Activated effector memory CD4-positive, alpha-beta T cell treated with anti-CD3 and anti-CD28 coated beads, Interleukin-2, amount 50 U/mL, for 16 hours (primary cell): Measurements from ENCODE around the gene AQR.
"Not testable (repeated sequence)": the region's sequence is repeated elsewhere in the genome, so short reads cannot be mapped to it uniquely, and the experiment has no call there.

Experiments used
- DNase-seq: peaks from one replicate; pipeline ENCODE4 v3.0.0-alpha.2; 2020

AQR gene

DNA sequence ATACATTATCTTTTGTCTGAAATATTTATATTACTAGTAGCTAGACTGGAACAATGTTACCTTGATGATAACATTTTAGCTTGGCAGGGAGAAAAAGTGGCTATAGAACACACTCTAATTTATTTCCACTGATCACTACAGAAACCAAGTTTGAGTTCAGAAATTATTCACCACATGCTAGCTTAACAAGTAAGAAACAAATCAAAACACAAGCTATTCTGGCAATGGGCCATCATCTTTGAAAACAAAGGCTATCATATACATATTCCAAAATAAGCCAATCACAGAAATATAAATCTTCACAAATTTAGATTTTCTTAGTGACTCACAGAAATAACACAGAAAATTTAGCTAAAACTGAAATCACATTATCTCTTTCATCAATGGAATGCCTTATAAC, 17.1 kb downstream of the AQR start:
- no peak for DNase-seq

DNA sequence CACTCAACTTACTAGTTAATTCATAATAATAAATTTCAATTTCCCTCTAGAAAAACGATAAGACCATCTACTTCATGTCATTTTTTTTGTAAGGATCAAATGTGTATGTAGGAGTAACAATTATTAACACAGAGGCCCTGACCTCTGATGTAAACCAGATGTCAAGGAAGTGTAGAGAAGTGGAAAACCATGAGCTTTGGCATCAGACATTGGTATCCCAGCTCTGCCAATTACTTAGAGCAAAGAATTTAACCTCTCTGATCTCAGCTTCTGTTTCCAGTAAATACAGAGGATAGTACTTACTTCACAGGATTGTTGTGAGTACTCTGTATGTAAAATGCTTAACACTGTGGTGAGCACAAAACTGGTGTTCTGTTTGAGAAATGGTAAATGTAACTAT, 17.5 kb downstream of the AQR start:
- DNase-seq, result no peak

DNA sequence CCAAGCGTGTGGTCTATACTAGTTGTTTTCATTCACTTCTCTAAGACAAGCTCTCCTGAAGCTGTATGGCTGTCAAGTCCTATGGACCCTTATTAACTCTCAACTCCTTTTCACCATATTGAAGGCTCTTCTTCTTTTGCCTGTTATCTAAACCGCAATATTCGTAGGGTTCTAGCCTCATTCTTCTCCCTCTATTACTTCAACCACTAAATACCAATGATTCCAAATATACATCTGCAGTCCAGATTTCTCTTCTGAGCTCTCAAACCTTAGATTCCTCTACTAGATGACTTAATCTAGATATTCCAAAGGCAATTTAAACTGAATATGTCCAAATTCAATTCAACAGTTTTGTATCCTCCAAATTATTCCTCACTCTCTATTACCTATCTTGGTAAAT, 24.6 kb downstream of the AQR start:
- no peak for DNase-seq

DNA sequence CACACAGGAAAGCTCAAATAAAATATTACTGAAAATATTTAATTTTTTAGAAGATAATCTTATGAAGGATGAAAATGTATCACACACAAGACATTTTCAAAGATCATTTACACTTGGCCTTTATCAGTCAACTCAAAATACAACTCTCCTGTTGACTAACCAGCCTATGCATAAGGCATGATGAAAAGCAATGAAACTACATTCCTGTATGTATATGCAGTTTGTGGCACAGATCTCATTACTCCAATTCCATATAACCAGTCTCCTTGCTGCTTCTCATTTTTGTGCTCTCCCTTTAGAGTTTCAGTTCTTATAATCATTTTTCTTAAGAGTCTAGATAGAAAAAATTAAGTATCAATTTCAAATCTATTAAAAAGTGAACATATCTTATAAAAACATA, 25.8 kb downstream of the AQR start:
- DNase-seq, result no peak

DNA sequence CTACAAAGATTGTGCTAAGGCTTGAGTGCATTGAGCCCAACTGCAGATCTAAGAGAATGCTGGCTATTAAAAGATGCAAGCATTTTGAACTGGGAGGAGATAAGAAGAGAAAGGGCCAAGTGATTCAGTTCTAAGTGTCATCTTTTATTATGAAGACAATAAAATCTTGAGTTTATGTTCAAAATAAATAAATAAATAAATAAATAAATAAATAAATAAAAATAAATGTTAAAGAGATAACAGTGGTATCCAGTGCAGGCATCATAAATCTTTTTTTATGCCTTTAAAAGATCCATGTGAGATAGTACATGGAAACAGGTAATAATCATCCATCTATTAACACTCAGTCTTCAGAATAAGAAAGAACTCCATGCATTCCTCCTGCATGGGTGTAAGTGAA, 26.3 kb downstream of the AQR start:
- not testable (repeated sequence) for DNase-seq

DNA sequence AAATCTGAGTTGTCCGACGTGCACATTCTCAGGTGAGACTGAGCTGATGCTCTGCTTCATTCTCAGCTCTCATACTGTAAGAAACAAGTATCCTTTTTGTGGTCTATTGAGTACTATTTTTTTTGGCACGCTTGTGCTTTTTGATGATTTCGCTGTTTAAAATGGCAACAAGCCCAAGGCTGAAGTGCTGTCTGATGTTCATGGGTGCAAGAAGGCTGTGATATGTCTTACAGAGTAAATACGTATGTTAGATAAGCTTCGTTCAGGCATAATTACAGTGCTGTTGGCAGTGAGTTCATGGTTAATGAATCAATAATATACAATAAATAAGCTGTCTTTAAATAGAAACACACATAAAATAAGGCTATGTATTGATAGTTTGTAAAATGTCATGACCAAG, 27.2 kb downstream of the AQR start:
- no peak for DNase-seq

DNA sequence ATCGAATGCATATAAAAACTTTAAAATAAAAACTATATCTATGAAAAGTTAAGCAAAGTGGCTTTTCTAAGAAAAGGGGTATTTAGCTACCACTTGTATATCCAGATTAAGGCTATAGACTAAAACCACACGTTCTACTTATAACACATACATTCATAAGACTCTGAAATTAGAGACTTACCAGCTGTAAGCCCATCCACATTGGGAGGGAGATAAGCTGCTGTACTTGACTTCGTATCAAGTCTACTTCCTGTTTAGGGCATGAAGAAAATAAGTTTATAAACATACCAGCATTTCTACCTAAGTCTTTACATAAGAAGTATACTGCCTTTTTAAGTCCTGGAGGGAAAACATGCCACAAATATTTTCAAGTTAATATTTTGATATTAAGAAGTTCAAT, 27.7 kb downstream of the AQR start:
- no peak for DNase-seq

DNA sequence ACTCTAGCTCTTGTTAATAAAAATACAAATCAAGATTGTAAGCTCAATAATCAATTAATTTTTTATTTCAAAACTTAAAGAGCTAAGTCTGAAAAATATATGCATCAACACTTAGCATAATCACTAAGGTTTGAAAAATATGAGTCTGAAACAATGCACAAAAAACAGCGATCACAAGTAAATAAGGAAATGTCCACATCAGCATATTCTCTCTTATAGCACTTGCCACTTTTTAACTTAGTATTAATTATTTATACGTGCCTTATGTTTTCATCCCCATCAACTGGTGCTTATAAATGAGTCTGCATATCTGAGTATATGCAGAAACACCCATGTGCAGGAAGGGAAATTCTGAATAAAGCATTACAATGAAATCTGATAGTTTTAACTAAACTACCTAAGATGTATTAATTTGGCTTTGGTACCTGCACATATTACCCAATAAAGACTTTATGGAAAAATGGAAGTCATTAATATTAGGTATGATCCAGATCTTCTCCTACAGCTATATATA, 28.3 kb downstream of the AQR start:
- no peak for DNase-seq

DNA sequence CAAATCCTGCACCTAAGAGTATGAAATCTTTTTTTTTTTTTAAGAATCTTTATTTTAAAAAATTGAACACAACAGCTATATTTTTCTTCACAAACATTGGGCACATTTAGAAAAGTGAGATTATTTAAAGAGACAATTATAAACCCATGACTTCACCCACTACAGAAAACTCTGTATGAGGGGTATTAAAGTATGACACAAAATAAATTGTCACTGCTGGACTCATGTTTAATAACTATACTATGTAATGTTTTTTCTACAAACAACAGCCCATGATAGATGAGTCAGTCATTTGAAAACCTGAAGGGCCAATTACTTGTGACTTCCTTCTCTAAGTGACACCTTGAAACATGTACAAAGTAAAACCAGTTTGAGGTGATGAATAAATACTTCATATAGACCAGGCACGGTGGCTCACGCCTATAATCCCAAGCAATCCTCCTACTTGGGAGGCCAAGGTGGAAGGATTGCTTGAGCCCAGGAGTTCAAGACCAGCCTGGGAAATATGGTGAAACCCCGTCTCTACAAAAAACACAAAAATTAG, 36.0 kb downstream of the AQR start:
- no peak for DNase-seq

DNA sequence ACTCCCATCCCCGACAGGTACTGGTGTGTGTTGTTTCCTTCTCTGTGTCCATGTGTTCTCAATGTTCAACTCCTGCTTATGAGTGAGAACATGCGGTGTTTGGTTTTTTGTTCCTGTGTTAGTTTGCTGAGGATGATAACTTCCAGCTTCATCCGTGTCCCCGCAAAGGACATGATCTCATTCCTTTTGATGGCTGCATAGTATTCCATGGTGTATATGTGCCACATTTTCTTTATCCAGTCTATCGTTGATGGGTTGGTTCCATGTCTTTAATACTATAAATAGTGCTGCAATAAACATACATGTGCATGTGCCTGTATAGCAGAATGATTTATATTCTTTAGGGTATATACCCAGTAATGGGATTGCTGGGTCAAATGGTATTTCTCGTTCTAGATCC, 41.2 kb downstream of the AQR start:
- not testable (repeated sequence) for DNase-seq

DNA sequence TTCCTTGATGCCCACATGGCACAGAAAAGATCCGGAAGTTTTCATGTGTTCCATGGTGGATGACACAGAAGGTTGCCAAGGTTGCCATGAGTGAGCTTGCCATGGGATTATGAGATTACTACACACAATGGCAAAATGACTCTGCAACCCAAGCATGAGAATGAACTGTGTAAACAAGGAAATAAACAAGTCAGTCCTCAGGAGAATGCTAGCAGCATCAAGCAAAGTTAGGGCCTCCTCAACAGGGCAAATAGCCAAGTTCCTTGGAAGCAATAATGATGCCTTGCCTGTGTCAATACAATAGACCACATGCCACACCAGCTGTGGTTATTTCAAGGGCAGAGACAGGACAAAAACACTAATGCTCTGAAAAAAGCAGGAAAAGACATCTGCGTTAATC, 41.8 kb downstream of the AQR start:
- DNase-seq, result no peak

DNA sequence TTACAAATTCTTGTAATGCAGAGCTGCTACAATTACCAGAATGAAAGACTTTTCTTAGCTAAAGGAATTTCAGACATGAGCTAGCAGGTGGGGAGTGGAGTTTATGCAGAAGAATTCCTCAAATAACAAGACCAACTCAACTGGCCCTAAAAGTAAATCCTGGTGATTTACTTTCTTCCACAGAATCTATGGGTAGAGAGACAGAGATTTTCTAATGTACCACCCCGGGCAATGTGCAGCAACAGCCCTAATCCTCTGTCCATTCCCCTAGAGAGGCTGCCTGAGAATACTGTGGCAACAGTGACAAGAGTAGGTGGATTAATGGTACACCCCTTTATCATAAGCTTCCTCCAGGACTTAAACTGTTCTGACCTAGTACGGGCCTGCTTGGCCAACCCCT, 55.2 kb downstream of the AQR start:
- no peak for DNase-seq

DNA sequence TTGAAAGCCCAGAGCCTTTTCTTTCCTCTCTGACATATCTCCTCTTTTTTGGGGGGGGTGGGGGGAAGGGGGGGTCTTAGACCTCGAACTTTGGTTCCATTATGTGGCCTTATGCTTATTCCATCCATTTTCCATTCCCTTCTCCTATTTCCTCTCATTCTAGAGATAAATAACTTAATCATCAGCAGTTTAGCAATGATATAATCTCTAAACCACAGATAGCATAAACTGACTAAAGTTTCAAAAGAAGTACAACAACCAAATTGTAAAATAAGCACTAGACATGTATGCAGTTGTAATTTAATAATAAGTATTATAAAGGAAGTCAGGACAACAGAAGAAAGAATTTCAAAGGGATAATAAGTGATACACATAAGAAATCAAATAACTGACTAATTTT, 64.5 kb downstream of the AQR start:
- no peak for DNase-seq

DNA sequence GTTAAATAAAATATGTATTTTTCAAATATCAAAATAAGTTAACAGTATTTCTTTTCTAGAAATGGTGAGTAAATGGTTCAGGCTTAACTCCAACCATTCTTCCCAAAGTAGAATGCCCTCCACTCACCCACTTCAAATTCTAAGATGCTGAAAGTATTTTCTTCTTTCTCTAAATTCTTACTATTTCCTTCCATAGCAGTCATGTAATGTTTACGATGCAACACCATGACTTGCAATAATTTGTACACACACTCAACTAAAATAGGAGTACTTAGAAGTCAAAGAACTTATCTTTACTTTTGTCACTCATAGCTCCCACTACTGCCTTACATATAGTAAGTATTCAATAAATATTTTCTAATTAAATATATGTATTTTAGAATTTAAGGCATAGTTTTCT, 65.0 kb downstream of the AQR start:
- DNase-seq, result no peak

DNA sequence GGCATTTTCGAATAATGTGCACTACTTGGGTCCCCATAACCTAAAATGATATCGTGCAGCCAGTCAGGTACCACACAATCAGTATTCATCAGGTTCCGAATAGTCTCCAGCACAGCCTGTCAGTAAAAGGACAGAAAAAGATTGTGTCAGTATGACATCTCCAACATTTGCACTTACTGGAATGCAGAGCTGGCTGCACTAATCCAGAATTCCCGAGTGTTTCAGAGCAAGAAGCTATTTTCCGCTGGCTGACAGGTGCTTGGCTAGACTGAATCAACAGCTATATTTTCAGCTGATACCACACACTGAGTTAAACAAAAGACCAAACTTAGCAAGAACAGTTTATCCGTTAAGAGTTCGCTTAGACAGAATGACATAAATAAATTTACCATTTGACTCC, 68.8 kb downstream of the AQR start:
- no peak for DNase-seq

DNA sequence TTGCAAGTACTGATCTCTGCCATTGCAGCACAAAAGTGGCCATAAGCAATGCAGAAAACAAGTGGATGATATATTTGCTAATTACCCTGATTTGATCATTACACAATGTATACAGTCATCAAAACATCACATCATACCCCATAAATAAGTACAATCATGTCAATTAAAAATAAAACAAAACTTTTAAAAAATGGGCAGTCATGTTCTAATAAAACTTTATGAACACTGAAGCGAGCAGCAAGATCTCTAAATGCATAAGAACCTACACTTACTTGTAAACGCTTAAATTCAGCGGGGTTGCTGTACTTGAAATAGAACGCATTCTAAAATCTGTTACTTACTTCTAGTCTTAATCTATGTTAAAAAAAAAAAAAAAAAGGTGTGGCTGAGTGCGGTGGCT, 73.4 kb downstream of the AQR start:
- no peak for DNase-seq

DNA sequence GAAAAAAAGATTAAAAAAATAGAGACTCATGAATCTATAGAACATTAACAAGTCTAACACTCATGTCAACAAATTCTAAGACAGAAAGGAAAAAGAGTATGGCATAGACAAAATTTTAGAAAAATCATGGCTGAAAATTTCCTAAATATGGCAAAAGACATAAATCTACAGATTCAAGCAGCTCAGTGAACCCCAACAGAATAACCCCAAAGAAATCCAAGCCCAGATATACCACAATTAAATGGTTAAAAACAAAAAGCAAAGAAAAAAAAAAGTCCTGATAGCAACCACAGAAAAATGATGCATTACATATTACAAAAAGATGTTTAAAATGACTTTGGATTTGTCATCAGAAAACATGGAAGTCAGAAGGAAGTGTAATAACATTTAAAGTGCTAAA, 75.6 kb downstream of the AQR start:
- DNase-seq, result no peak

DNA sequence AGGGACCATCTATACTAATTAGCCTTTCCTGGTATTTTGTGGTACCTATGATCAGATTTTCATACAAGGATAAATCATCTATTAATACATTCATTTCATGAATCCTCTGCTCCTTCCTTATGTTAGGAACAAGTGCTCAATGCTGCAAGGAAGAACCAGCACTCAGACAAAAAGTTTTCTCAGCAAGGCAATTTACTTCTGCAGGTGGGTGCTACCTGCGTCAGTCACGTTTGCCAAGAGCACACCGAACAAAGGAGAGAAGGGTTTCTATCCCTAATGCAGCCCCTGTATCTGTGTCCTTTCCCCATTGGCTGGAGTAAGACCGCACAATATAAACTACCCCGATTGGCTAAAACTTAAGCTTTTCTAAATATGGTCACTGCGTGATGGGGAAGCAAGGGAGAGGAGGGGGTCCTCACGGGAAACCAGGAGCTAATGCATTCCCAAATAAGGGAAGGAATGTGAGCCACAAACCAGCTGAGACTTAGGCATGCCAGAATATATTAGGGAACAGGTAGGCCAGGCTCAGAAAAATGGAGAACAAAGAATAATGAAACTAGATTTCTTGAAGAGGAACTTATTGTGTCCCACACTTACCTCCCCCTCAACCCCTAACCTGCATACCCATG, 76.5 kb downstream of the AQR start:
- DNase-seq, result no peak

DNA sequence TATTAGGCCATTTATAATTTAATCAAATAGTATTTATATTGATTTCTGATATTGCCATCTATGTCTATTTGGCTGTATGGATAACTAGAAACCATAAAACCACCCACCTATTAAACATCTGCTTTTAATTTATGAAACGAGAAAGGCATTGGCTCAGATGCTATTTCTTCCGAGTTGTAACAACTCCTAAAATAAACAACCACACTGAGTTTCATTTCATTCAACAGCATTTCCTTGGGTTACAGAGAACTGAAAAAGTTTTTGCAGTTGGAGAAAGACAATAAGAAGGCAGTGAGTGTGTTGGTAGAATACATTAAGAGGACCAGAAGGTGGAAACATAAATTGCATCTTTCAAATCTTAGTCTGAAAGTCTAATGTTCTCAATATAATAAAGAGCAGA, 79.1 kb downstream of the AQR start:
- no peak for DNase-seq

DNA sequence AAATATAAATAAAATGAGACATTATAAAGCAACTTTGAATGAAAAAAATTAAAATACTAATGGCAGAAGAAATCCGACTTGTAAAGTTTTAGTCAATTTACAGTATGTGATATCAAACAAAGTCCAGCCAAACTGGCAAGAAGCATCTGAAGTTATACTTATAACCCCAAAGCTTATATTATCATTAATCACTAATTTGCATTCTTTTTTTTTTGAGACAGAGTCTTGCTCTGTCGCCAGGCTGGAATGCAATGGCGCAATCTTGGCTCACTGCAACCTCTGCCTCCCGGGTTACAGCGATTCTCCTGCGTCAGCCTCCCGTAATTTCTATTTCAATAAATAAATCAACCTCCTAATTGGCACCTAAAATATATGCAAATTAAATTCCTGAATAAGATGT, 80.1 kb downstream of the AQR start:
- no peak for DNase-seq

DNA sequence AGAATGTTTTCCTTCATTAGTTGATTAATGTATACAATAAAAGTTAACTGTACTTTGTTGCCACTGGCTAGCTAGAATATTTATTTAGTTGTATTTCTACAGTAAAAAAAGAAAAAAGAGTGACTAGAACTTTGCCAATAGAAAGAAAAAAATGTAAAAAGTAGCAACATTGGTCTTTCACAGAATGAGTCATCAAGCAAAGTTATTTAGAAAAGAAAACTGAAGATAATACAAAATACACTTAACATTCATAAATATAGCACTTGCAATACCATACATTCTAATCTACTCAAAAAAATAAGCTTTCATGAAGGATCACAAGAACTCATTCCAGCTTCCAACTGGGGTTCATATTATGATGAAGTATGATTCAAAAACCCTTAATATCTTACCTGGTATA, 83.4 kb downstream of the AQR start:
- no peak for DNase-seq

DNA sequence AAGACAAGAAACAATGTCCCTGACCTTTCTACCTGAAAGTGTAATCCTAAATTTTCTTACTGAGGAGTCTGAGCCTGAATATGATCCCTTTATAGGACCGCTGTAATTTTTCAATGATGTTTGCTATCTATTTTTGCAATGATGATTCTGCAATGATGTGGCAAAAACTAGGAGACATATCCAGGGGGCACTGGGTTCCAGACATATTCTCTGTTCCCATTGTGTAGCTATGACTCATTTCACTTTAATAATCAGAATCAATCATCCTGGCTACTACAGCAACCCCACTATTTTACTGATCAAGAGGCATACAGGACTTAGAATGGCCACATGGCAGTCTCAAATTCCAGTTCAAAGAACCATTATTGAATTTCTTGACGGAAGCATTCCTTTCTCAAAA, 85.9 kb downstream of the AQR start:
- DNase-seq, result no peak

DNA sequence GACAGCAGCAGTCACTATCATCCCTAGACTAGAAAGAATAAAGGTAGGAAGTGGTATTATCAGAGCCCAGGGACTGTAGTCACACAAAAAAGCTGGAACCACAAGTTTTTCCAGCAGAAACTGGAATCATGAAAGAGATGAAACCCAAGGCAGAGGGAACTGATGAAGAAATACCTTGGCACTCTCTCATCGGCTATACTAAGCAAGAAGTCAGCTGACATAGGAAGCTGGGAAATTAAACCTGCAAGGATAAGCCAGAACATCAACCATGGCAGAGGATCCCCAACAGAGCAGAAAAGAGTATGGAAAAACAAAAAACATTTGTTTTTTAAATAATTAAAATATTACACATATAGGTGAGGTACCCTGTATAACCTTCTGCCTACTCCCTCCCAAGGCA, 86.5 kb downstream of the AQR start:
- DNase-seq, result no peak

DNA sequence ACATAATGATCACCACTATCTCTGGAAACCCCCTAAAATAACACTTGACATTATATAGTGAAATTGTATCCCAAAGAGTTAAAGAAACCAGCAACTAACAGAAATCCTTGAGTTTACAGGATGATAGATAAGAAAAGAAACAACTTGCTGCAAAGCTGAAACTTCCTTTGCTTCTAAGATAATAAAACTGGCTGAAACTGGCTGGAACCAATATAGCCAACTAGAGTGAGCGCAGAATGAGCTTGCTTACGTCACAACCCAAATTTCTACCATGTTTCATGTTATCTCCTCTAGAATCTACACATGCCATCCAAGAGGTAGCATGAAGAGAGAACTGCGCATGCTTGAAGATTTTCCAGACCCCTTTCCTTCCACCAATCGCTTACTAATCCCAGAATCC, 90.4 kb downstream of the AQR start:
- no peak for DNase-seq

DNA sequence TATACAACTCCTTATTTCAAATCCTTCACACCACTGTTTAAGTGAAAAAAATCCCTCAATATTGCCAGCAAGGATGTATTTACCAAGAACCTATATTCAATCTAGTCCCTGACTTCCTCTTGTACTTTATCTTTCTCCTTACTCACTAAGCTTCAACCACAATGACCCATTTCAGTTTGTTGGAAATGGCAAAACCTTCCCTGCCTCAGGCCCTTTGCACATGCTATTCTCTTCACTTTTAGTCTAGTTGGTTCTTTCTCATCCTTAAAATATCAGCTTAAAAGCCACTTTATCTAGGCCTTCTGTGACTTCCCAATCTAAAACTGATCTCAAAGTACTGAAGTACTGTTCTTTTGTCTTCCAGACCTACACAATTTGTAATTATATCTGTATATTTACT, 92.9 kb downstream of the AQR start:
- no peak for DNase-seq

DNA sequence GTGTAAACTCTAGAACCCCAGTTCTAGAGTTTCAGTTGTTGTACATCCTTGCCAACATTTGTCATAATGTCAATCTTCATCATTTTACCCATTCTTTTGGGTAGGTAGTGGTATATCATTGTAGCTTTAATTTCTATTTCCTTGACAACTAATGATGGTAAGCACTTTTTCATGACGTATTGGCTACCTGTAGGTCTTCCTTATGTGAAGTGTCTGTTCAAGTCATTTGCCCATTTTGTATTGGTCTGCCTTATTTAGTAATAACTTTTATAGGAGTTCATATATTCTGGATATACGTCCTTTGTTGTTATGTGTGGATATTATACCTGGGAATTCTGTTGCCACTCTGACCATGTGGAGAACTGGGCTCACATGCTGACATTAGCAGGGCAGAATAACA, 100.4 kb downstream of the AQR start:
- DNase-seq, result no peak
